ENCODE data around the gene DYNC2LI1.

The DYNC2LI1 gene

GRCh38 chr2:43851011-43851980 lies 77.5 kb downstream of the DYNC2LI1 start:
- no peak for DNase-seq

GRCh38 chr2:43852196-43852730 lies 78.4 kb downstream of the DYNC2LI1 start:
- DNase-seq, result no peak

GRCh38 chr2:43853141-43854081 lies 79.6 kb downstream of the DYNC2LI1 start:
- no peak for DNase-seq

GRCh38 chr2:43854671-43855070 lies 80.8 kb downstream of the DYNC2LI1 start:
- no peak for DNase-seq

GRCh38 chr2:43855292-43855691 lies 81.5 kb downstream of the DYNC2LI1 start:
- DNase-seq, result no peak
